DND-41 (cell line): ENCODE measurements around the gene MKNK1.
A peak's percentile ranks its signal among the peaks of the same experiment; 100 is the strongest.

Source experiments
- ATAC-seq: fragments of 200-7000 bp; cut with Tn5 transposase; 3 replicates; pipeline ENCODE4 v1.9.1; 2021; ENCODE audit warnings: low read depth; ENCODE audit not compliant: insufficient read depth
- DNase-seq: peaks from one replicate; pipeline ENCODE4 v3.0.0-alpha.2; 2020
- H2AFZ ChIP-seq: 2 replicates; pipeline ENCODE4 v1.6.0; 2012; ENCODE audit warnings: low read depth, low read length
- H3K27ac ChIP-seq: 2 replicates; pipeline ENCODE4 v1.5.1; 2012; ENCODE audit warnings: low read length, inconsistent platforms
- H3K27me3 ChIP-seq: fragments of 200-600 bp; sonication (generic); 2 replicates; pipeline ENCODE4 v1.6.0; 2012; ENCODE audit warnings: low read length, mild to moderate bottlenecking, inconsistent platforms; ENCODE audit not compliant: insufficient read depth, poor library complexity
- H3K36me3 ChIP-seq: 2 replicates; pipeline ENCODE4 v1.5.1; 2012; ENCODE audit warnings: low read length, inconsistent platforms; ENCODE audit not compliant: insufficient read depth
- H3K4me1 ChIP-seq: 2 replicates; pipeline ENCODE4 v1.5.1; 2012; ENCODE audit warnings: mild to moderate bottlenecking, low read length; ENCODE audit not compliant: insufficient read depth
- H3K4me2 ChIP-seq: 2 replicates; pipeline ENCODE4 v1.6.0; 2012; ENCODE audit warnings: mild to moderate bottlenecking, moderate library complexity, low read length, inconsistent platforms; ENCODE audit not compliant: insufficient read depth
- H3K4me3 ChIP-seq, 2 experiments: fragments of 200-600 bp in 1 of 2; shearing (Covaris generic) in 1 of 2; 2 replicates each; pipeline ENCODE4 v1.5.1; 2012 to 2016; ENCODE audit warnings: inconsistent platforms in 2 of 2, low read length in 2 of 2, mild to moderate bottlenecking in 2 of 2, low read depth in 1 of 2, moderate library complexity in 1 of 2
- H3K79me2 ChIP-seq: 2 replicates; pipeline ENCODE4 v1.6.0; 2012; ENCODE audit warnings: low read length, inconsistent platforms; ENCODE audit not compliant: insufficient read depth
- H3K9ac ChIP-seq: 2 replicates; pipeline ENCODE4 v1.6.0; 2012; ENCODE audit warnings: low read depth, mild to moderate bottlenecking, inconsistent platforms, low read length, moderate library complexity
- H3K9me3 ChIP-seq: 2 replicates; pipeline ENCODE4 v1.5.1; 2012; ENCODE audit warnings: low read length, moderate library complexity, mild to moderate bottlenecking, inconsistent platforms; ENCODE audit not compliant: insufficient read depth, severe bottlenecking
- H4K20me1 ChIP-seq: 2 replicates; pipeline ENCODE4 v1.6.0; 2012; ENCODE audit warnings: low read length; ENCODE audit not compliant: insufficient read depth
- CTCF ChIP-seq: IDR thresholded peaks from 2 replicates; pipeline ENCODE4 v1.5.1; 2012; ENCODE audit warnings: borderline replicate concordance, low read length, moderate library complexity, mild to moderate bottlenecking; ENCODE audit not compliant: poor library complexity, severe bottlenecking; ENCODE audit errors: extremely low read depth
- EZH2 ChIP-seq: IDR thresholded peaks from 3 replicates; pipeline ENCODE4 v1.6.1; 2012; ENCODE audit warnings: borderline replicate concordance, low read depth, mild to moderate bottlenecking, moderate library complexity, low read length, inconsistent platforms; ENCODE audit not compliant: severe bottlenecking

The MKNK1 gene

DNA sequence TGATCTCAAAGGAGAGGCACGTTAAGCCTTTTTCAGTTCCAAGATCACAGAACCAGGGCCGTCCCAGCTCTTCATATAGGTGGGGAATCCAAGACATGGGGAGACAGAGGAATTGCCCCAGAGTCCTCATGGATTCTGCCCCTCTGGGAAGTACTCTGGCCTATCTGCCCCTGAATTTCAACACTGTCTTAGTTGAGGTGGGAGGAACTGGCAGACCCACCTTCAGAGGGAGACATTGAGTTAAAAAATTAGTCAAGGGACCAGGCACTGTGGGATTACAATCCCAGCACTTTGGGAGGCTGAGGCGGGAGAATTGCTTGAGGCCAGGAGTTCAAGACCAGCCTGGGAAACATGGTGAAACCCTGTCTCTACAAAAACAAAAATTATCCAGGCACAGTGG, 50.6 kb downstream of the MKNK1 start:
- H3K4me2 ChIP-seq, result no peak overlapping the region
- no peak overlapping the region for H3K4me3 ChIP-seq
- no peak overlapping the region for H2AFZ ChIP-seq
- TF ChIP-seq EZH2 (no peak), CTCF (peak; percentile 26)
- DNase-seq (no peak), ATAC-seq (no peak)
- H3K9ac ChIP-seq, result no peak overlapping the region
- no peaks in the 10 kb centered on the region for H3K36me3 ChIP-seq
- H4K20me1 ChIP-seq, result no peaks in the 10 kb centered on the region
- H3K79me2 ChIP-seq, result no peaks in the 10 kb centered on the region
- no peaks in the 10 kb centered on the region for H3K9me3 ChIP-seq
- H3K27me3 ChIP-seq, result no peaks in the 10 kb centered on the region
- H3K4me1 ChIP-seq, result no peaks in the 10 kb centered on the region; the same call in 1 of the 2 replicates
- H3K27ac ChIP-seq, result no peak overlapping the region

DNA sequence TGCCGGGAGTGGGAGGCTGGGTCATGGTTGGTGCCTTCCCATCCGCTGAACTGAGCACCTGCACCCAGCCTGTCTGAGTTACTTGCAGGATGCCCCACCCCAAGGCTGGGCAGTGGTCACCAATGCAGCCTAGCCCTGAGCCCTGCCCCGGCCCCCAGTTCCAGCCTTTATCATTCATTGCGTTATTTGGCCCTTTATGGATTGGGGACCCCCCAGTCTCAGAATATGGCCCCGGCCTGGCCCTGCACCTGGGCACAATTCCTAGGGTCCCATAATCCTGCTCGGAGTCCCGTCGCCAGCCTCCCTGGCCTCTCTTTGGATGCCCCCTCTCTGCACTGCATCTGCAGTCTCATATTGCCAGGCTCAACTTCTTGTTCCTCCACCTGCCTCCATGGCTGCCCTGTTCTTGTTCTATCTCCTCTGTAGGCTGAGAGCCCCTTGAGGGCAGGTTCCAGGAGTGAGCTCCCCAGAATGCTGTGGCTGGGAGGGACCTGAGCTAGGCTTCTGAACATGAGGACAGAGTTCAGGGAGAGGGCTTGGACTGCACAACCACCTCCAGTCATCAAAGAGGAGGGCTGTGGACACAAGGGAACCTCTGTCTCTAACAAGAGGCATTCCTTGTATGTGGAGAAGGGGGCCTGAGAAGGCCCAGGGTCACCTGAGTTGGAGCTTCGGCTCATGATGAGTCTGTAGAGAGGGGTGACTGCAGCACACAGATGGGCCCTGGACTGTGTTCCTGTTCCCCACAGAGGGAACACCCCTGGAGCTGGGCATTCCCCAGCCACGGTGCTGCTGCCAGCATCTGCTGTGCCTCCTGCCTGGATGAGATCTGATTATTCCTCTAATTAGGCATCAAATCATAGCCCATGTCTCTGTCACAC, 51.5 kb downstream of the MKNK1 start:
- no peaks in the 10 kb centered on the region; the same call in 1 of the 2 replicates for H3K4me1 ChIP-seq
- no peak overlapping the region for H3K9ac ChIP-seq
- no peaks in the 10 kb centered on the region for H3K36me3 ChIP-seq
- no peak for DNase-seq
- H2AFZ ChIP-seq, result no peak overlapping the region
- TF ChIP-seq CTCF (no peak), EZH2 (no peak)
- H3K4me3 ChIP-seq, result no peak overlapping the region
- H3K27me3 ChIP-seq, result no peaks in the 10 kb centered on the region
- no peaks in the 10 kb centered on the region for H4K20me1 ChIP-seq
- H3K4me2 ChIP-seq, result no peak overlapping the region
- H3K27ac ChIP-seq, result no peak overlapping the region
- H3K79me2 ChIP-seq, result no peaks in the 10 kb centered on the region
- no peaks in the 10 kb centered on the region for H3K9me3 ChIP-seq
- no peak for ATAC-seq

GRCh38 chr1:46551597-46552095, 52.4 kb downstream of the MKNK1 start, which contains the start of gene KNCN:
Gene KNCN (minus strand): TSS chr1:46551647. CDS start chr1:46551215, 432 bp downstream.
- no peaks in the 10 kb centered on the region for H4K20me1 ChIP-seq
- no peak within 1 kb of the TSS for H2AFZ ChIP-seq
- no peak for DNase-seq
- peaks cover 3% of the 10 kb centered on the region for H3K27me3 ChIP-seq
- TF ChIP-seq CTCF, result no peak
- TF ChIP-seq EZH2, result no peak
- H3K36me3 ChIP-seq, result no peaks in the 10 kb centered on the region
- no peak within 1 kb of the TSS for H3K4me3 ChIP-seq
- no peaks in the 10 kb centered on the region; the same call in 1 of the 2 replicates for H3K4me1 ChIP-seq
- H3K9me3 ChIP-seq, result no peaks in the 10 kb centered on the region
- H3K27ac ChIP-seq, result no peak within 1 kb of the TSS
- ATAC-seq, result no peak
- no peak within 1 kb of the TSS for H3K9ac ChIP-seq
- no peaks in the 10 kb centered on the region for H3K79me2 ChIP-seq
- H3K4me2 ChIP-seq, result no peak within 1 kb of the TSS
